IPS-NIHi11 (cell line): ENCODE data around the gene LYZL6.

Experiments
- DNase-seq: peaks from one replicate; pipeline ENCODE4 v3.0.0; 2012; ENCODE audit warnings: mixed read lengths, low spot score

Gene LYZL6, protein sequence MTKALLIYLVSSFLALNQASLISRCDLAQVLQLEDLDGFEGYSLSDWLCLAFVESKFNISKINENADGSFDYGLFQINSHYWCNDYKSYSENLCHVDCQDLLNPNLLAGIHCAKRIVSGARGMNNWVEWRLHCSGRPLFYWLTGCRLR

DNA sequence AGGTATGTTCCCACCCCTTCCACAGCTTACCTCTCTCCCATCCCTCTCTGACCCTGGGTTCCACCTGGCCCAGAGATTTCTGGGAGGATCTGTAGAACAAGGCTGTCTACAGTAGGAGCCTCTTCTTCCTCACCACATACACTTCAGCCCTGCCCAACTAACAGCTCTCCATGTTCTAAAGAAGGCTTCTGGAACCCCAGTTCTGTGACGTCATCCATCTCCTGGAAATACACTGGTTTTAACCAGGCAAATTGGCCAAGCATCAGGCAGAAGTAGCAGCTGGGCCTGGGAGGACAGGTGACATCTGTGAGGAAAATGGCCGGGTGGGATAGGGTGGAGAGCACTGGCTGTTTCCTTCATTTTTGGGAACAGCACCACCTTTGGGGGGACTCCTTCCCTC is at the start of gene LYZL6:
TSS of gene LYZL6 (minus strand) at position 177 of the 400 bp plus-strand sequence. CDS start 4,357 bp downstream, outside the sequence.
- no peak for DNase-seq

DNA sequence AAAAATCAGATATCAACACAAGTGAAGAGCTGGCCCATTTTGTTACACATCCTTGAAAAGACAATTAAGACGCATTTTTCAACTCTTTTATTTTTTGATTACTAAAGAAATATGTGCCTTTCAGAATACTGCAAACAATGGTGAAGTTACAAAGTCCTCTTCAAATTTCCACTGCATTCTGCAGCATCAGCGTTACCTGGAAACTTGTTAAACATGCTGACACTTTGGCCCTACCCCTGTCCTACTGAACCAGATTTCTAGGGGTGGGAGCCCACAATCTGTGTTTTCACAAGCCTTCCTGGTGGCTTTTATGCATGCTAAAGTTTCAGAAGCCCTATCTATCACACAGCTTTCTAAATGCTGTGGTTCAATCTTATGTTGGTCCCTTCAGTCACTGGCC is 47.6 kb upstream of the LYZL6 start:
- DNase-seq: no peak

DNA sequence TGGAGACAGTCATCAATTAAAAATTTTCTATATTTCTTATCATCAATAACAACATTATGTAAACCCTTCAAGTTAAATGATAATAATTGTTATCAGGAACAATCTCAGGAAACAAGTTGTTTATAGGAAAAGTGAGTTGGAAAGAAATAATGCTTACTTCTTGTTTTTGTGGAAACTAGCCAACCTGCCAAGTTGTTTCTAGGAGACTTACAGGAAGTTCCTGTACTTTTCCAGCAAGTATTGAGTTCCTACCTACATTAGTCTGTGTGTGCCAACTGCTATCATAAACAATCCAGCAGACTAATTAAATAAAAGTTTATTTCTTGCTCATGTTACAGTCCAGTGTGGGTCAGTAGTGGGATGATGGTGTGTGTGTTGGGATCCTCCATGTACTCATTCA is 44.7 kb upstream of the LYZL6 start:
- DNase-seq: no peak

DNA sequence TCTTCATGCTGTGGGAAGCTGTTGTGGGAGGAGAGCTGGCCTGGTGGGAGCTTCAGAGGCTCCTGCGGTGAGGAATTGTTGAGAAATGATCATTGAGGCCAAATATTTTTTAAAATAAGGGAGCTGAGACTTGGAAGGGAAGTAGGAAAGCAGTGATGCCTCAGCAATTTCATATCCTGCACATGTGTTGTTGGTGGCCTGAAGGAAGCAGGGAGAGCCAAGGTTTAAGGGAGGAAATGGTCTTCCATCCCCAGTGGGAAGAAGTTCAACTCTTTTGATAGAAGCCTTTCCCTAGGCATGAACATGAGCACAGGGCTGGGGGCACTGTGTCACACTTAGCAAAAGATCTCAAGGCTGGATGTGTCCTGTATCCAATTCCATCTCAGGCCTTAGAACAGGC is 43.1 kb upstream of the LYZL6 start, which contains the start of gene CCL14:
TSS of gene CCL14 (minus strand) at position 87 of the 400 bp plus-strand sequence. CDS start at position 7, 80 bp downstream.
- no peak for DNase-seq

DNA sequence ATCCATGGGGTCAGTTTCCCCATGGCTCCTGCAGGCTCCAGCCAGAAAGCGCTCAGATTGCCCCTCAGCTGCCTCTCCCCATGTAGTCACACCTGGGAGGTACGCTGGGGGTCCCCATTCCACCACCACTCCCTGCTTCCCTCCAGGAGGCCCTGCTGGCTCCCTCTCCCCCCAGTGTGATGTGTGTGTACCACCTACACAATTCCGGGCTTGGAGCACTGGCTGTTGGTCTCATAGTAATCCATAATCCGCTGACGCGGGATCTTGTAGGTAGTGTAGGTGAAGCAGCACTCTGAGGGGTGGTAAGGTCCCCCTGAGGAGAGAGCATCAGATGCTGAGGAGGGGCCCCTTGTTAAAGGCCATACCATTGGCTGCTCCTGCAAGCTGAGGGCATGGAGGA is 40.6 kb upstream of the LYZL6 start:
- DNase-seq: no peak

DNA sequence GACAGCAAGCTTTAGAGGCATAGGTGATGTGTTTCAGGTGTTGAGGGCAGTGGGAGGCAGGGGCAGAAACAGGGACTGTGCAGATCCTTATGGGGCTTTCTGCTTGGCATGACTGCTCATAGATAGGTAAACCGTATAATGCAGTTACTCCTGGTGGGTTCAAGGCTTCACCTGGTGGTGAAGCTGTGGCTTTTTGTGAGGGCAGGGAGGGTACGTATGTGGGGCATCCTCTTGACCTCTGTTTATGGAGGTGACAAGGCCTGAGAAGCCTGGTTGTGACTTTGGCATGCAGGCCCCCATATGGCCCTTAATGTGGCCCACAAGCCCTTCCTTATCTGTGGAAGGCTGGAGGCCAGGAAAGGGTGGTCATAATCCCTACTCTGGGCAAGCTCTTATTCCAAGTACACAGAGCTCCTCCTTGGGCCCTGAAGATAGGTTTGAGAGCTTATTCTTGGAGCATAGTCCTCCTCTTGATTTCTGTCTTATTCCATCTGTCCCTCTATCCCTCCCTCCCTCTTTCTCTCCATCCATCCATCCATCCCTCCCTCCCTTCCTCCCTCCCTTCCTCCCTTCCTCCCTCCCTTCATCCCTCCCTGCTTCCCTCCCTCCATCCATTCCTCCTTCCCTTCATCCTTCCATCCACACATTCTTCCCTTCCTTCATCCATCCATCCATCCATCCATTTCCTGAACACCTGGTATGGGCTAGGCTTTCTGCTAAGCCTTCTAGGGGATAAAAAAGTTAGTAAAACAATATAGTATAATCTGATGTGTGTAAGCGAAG is 39.1 kb upstream of the LYZL6 start:
- DNase-seq: no peak

DNA sequence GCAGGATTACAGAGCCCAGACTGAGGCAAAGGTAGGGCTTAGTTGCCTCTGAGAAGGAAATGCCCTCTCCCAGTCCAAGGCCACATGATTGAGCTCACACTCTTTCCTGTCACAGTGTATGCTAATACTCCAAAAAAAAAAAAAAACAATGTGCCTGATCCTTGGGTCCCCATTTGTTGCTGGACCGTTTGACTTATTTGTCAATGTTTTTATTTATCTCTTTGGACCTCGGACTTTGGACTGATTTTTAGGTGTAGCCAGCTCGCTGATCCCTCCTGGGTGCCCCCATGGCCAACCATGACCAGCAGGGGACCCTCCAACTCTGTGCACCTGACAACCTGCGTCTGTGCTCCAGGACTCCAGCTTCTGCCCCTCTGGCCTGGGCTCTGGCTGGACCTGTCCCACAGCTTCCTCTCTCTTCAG is 38.4 kb upstream of the LYZL6 start:
- DNase-seq: peak; percentile 36

DNA sequence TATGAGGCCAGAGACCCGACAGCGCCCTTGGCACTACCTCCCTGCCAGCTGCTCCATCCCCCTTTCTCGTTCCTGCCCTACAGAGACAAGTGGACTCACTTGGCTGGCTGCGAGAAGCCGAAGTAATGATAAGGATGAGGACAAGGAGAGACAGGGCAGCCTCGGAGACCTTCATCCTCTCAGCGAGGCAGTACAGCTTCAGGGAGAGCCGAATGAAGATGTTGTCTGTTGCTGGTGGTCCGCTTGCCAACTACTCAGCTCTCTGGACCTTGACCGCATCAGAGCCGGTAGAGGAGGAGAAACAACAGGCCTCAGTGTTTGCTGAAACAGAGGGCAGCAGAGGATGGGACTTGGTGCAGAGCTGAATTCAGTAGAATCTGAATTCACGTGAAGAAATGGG is 37.7 kb upstream of the LYZL6 start, which contains the start of gene CCL16:
TSS of gene CCL16 (minus strand) at position 252 of the 400 bp plus-strand sequence. CDS start at position 175, 77 bp downstream.
- no peak for DNase-seq

DNA sequence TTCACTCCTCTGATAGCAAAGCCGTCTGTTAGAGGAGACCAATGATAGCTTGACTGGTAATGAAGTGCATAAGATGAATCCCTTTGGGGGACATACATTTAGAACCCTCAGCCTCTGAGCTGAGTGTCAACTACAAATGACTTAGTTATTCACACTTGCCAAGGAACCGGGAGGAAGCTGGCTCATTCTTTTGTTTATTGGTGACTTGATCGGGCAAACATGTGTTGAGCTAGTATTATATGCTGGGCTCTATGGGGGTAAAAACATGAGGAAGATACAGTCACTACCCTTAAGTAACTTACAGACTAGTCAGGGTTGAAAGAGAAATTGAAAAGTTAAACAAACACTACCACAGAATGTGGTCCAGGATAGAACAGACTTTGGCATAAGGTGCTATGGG is 34.8 kb upstream of the LYZL6 start:
- DNase-seq: no peak

DNA sequence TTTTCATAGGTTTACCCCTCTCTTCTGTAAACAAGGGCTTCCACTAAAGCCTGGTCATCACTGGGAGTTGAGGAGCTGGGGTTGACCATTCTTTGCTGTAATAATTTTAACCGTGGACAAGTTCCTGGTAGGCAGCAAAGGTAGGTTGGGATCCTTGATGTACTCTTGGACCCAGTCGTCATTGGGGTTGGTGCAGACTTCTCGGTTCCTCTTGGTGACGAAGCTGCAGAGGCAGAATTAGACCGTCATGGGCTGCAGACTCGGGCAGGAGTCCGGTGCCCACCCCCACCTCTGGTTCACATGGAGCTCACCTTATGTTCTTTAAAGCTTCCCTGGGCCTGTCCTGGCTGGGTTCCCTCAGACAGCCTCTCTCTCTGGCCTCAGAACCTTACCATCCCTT is 34.0 kb upstream of the LYZL6 start:
- DNase-seq: no peak

DNA sequence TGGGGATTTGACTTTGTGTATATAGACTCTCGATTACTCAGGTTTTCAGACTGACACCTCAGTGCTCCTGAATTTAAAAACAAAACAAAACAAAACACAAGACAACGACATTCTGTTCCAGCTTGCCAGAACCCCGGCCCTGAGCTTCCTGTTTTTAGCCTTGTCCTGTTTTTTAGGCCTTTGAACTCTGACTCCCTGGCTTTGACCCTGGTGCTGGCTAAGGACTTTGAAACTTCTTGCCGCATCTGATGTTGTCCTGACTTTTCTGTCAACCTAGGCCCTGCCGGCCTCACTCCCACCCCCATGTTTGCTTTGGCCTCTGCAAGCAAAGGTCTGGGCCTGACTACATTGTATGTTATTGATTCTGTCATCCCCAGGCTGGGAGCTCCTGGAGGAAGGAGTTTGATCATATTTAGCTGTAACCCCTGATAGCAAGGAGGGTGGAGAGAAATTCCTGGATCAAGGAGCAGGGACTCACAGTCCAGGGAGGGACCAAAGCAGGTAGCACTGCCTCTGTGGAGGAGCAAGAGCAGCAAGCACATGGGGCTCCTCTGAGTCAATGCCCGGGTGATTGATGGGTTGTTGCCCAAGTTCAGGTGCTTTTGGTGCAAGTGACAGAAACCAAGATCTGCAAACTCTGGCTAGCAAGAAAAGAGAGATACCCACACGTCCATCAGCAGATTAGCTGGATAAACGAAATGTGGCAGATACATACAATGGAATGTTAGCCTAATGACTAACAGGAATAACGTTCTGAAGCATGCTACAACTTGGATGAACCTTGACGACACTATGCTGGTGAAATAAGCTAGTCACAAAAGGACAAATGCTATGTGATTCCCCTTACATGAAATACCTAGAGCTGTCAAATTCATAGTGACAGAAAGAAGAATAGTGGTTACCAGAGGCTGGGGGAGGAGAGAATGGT is 30.1 kb upstream of the LYZL6 start:
- no peak for DNase-seq

DNA sequence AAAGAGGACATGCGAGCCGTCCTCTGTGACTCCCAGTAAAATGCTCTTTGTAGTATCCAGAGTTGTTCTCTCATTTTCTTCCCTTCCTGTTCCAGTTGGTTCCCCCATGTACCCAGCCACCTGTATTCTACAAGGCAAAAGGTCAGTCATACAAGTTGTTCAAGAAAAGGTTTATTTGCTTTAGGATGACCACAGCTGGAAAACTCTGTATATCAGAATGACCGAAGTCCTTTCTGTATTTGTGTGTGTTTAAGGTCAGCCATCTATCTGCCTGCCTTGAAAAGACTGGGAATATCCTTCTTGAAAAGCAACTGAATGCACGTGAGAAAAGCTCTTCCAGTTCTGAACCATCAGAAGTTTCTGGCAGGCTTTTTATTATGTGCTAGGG is 29.4 kb upstream of the LYZL6 start:
- DNase-seq: no peak

DNA sequence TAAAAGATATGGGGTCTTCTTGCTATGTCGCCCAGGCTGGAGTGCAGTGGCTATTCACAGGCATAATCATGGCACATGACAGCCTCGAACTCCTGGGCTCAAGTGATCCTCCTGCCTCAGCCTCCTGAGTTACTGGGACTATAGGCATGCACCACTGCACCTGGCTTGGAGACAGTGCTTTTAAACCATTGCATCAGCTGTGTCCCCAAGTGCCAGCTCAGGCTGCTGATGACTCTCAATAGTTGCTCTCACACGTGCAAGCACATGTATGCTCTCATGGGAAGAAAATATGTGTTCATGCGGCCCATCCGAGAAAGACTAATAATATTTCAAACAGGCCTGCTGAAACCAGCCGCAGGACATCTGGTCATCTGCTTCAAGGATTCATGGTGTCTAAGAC is 29.0 kb upstream of the LYZL6 start:
- DNase-seq: no peak

DNA sequence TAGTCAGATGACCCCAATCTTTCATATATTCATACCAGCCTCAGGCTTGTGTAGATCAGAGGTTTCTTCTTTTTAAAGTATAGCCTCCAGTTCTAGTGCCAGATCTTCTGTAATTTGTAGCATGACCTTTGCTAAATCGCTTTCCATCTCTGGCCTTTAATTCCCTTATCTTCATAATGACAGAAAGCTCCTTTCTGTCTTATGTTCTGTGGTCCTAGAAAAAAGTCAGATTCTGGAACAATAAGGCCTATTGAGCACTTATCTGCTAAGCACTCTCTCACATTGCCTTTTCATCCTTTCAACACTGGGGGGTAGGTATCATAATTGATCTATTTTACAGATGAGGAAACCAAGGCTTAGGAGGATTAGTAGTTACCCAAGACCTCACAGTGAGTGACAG is 28.6 kb upstream of the LYZL6 start:
- no peak for DNase-seq

DNA sequence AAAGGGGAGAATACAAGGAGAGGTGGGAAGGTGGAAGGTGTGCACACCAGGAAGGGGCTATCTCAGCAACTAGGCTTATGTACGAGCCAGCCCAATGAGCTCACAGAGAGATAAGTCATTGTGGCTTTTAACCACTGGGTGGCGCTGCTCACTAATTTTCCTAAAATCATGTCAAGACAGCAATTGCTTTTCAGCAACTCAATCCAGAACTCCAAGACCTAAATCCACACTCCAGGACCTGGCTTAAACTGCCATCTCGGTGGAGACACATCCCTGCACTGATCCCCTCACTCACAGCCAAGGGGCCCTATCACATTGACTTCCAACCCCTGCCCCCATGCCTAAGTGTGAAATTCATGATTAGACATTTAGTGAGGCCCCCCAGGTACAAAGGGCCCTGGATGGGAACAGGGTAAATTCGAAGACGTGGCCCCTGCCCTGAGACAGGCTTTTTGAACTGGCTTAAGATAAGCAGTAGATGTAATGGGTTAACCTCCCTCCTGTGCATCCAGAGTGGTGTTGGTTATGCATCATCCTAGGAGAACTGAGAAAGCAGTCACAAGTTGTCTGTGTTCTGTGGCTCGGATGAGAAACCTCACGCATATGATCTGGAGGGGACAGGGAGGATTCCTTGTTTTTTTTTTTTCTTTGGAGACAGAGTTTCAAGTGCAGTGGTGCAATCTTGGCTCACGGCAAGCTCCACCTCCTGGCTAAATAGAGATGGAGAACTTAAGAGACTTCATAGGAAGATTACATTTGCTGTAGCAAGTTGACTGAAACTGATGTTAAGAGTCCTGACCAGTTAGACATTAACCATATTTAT is 26.3 kb upstream of the LYZL6 start:
- peak; percentile 79 for DNase-seq

DNA sequence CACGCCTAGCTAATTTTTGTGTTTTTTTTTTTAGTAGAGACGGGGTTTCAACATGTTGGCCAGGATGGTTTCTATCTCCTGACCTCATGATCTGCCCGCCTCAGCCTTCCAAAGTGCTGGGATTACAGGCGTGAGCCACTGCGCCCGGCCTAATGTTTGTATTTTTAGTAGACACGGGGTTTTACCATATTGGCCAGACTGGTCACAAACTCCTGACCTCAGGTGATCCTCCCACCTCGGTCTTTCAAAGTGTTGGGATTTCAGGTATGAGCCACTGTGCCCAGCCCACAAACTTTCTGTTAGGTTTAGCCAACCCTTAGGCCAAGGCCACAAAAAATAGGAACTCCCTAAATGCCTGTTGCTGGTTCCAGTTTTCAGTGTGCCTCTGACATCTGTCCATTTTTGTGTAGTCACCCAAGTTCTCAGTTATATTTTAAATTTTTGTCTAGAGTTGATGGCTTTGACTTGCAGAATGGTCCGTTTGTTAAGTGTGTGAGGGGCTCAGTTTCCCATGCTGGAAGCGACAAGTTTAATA is 25.1 kb upstream of the LYZL6 start:
- DNase-seq: no peak

DNA sequence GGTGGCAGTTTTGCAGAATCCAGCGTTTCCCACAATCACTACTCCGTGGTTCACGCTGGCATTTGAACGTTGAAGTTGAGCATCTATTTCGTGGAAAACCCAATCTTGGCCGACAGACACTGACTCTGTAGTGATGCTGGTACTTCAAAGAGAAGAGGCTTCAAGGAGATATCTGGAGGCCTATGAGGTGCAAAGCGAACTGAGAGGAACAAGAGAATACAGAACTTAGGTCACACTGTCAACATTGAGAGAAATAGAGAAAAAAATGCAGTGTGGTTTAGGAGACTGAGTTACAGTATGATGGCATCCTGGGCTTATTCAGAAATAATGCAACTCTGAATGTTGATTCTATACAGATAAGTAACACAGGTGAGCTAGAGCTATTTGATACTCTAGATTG is 21.8 kb upstream of the LYZL6 start:
- no peak for DNase-seq

DNA sequence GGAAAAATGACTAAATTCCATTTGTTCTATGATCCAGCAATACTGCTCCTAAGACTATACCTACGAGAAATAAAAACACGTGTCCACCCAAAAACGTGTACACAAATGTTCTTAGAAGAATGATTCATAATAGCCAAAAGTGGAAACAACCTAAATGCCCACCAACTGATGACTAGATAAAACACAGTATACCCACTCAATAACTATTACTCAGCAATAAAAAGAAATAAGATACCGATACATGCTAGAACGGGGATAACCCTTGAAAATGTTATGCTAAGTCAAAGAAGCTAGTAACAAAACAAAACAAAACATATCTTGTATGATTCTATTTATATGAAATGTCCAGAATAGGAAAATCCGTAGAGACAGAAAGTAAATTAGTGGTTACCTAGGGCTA is 20.1 kb upstream of the LYZL6 start:
- DNase-seq: no peak

DNA sequence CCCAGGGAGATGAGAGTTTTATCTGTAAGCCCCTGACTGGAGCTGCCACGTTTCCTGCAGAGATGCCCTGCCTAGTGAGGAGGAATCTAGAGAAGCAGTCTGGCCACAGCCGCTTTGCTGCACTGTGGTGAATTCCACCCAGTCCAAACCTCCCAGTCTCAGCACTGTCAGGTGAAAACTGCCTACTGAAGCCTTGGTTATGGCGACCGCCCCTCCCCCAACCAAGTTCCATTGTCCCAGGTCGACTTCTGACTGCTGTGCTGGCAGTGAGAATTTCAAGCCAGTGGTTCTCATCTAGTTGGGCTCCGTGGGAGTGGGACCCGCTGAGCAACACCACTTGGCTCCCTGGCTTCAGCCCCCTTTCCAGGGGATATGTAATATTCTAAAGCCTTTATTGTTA is 10.2 kb upstream of the LYZL6 start:
- no peak for DNase-seq

DNA sequence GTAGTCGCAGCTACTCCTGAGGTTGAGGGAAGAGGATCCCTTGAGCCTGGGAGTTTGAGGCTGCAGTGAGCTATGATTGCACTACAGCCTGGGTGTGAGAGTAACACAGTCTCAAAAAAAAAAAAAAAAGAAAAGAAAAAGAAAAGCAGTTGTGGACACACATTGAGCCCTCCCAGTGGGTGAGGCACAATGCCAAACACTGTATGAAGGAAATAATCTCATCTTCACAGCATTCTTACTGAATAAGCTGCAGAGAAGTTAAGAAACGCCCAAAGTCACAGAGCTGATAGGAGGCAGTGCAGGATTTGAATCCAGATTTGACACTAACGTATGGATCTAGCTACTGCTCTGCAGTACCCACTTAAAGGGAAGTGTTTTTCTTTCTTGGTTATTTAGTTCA is 5.9 kb upstream of the LYZL6 start:
- no peak for DNase-seq

DNA sequence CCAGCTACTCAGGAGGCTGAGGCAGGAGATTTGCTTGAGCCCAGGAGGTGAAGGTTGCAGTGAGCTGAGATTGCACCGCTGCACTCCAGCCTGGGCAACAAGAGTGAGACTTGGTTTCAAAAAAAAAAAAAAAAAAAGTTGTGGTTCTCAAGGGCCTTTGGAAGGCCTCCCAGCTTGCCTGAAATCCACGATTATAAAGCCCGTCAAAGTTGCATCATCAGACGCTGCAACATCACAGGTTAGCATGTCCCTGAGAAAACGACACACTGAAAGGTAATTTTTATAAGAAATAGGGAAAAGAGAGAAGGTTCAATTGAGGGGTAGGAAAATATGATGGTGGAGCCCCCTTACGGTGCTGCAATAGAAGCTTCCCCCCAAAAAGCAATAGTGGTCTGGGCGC is 4.6 kb upstream of the LYZL6 start:
- no peak for DNase-seq
